GM21529 (cell line): ENCODE data around the gene PDE11A.
A peak's percentile ranks its signal among the peaks of the same experiment; 100 is the strongest.

Experiments used
- ATAC-seq: cut with Tn5 transposase; IDR thresholded peaks from one replicate; pipeline ENCODE4 v1.9.1; 2021; ENCODE audit not compliant: unreplicated experiment

The PDE11A gene

DNA sequence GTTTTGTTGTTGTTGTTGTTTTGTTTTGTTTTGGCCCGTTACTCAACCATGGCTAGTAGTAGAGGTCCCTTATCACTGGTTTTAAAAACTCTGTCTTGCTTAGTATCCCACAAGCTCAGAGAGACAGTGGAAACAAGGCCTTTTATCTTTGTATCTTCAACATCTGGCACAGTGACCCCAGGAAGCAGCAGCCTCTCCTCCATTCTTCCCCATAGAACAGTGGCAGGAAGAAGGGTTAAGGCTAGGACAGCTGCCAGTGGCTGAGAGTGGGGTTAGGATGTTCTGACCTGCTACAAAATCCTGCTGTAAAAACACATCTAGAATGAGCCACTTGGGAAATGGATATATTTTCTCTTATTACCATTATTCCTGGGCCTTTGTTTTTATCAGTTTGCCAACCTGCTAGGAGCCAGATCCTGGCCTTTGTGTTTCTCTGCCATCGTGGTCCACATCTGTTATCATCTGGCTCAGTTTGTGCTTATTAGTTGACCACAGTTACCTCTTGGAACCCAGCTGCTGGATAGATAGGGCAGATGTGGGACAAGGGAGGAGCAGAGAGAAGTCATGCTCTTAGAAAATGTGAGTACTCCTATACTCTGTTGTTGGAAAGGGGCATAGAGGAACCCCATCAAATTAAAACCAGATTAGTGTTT, 433.2 kb downstream of the PDE11A start:
- no peak for ATAC-seq

DNA sequence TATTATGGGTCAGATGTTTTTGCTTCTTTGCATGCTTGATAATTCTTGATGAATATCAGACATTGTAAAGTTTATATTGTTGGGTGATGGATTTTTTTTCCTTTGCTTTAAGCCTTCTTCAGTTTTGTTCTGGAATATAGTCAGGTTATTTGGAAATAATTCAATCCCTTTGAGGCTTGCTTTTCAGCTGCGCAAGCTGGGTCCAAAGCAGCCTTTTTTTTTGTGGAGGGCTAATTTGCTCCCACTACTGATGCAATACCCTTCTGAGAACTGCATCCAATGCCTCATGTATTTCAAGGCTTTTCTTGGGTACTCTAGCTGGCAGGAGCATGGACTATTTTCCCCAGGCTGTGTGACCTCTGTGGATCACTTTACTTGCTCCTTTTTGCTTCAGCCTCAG, 434.1 kb downstream of the PDE11A start:
- ATAC-seq, result no peak

DNA sequence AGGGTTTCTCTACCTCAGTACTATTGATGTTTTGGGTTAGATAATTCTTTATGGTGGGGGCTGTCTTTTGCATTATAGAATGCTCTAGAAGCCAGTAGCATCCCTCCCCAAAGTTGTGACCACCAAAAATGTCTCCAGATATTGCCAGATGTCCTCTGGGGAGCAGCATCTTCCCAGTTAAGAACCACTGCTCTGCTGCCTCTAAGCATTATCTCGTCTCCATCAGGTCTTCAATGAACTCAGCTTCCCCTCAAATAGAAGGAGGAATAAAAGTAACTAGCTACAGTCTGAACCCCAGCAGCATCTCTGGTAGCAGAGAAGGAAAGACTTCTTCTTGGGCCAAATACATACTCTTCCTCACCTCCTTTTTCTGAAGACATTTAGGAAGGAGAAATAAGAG, 435.9 kb downstream of the PDE11A start:
- ATAC-seq, result no peak

- no peak for ATAC-seq
These were observed 436.9 kb downstream of the PDE11A start for GRCh38 chr2:177635696-177636095.

GRCh38 chr2:177633910-177634294, 438.7 kb downstream of the PDE11A start:
- ATAC-seq, result no peak

DNA sequence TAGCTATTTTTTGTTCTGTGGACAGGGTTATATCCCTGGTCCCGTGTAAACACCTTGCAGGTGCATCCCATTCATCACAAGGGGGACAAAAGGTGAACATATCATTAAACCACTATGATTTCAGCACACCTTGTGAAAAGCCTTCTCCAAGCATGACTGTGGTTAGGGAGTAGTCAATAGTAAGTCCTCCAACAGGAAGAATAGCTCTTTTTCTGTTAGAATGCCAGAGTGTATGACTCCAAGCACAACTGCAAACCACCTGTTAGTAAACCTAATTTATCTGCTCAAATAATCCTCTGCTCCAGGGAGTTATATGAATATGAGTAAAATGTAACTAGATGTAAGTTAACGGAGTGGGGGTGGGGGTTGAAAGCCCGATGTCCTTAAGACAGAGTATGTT, 439.5 kb downstream of the PDE11A start:
- ATAC-seq, result no peak

- ATAC-seq, result no peak
These were observed 440.9 kb downstream of the PDE11A start for GRCh38 chr2:177631680-177632079.

GRCh38 chr2:177629357-177630024, 443.1 kb downstream of the PDE11A start:
- peak; percentile 82 for ATAC-seq

GRCh38 chr2:177628831-177629230, 443.7 kb downstream of the PDE11A start:
- no peak for ATAC-seq

- no peak for ATAC-seq
These were observed 446.6 kb downstream of the PDE11A start for GRCh38 chr2:177625744-177626650.

- no peak for ATAC-seq
These were observed 450.1 kb downstream of the PDE11A start for GRCh38 chr2:177622521-177622920.

GRCh38 chr2:177619986-177620385, 452.6 kb downstream of the PDE11A start:
- ATAC-seq, result no peak

DNA sequence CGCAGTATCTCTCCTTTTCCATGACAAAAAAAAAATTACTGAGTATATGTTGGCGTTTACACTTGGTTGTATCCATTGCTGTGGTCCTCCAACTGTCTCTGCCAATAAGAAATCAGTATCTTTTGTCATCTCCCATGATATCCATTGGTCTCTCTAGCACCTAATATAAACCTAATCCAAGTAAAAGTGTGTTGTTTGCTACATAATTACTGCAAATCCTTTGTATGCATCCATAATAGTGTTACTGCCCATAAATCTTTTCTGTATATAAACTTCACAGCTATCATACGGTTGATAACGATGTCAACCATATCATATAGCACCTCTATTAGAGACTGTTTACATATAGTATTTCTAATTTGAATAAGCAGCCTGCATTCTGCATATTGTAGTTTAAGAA, 453.1 kb downstream of the PDE11A start:
- ATAC-seq, result no peak

GRCh38 chr2:177618255-177619253, 454.0 kb downstream of the PDE11A start:
- peak; percentile 97 for ATAC-seq

GRCh38 chr2:177617849-177618248, 454.7 kb downstream of the PDE11A start:
- no peak for ATAC-seq

DNA sequence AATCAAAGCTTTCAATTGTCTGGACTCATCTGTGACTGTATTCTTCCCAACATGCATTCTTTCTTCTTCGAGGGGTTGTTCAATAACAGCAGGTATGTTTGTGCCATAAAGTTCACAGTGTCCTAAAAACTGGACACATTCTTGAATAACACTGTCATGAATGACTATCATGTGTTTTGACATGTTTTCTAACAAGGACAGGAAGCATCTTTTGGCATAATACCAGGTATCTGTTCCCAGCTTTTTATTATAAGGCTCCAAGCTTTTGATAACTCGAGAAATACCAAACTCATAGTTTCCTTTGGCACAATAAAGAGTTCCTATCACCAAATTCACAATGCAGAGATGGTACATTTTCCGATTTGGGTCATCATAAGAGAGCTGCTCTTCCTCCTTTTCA, 455.8 kb downstream of the PDE11A start:
- ATAC-seq, result no peak

DNA sequence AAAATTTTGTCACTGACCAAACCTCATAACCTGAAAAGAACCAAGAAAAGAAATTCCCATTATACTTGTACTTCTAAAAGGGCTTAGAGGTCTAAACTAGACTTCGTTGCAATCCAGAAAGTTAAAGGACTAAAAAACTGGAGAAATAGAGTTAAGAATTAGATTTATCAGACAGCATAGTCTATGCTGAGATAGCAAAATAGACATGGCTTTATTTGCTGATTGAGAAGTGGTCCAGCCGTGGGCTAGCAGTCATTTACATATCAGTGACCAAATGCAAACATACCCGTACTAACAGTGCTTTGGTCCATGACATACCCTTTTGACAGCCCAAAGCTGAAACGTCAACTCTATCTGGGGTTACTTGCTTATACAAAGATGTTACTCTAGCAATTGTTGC, 456.5 kb downstream of the PDE11A start:
- no peak for ATAC-seq

DNA sequence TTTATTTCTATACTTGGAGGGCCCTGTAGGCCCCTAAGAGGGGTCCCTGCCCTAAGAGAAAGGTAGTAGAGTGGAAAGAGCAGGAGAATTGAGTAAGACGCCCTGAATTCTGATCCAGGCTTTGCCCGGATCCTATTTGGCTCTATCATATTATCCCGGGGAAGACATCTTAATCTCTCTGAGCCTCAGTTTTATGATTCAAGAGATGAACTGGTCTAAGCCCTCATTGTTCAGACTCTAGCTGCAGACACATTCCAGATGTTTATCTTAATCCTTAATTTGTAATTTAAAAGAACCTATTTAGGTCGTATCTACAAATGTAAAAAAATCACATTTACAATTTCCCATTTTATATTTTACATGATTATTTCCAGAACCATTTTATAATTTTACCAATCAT, 459.9 kb downstream of the PDE11A start:
- ATAC-seq, result no peak

DNA sequence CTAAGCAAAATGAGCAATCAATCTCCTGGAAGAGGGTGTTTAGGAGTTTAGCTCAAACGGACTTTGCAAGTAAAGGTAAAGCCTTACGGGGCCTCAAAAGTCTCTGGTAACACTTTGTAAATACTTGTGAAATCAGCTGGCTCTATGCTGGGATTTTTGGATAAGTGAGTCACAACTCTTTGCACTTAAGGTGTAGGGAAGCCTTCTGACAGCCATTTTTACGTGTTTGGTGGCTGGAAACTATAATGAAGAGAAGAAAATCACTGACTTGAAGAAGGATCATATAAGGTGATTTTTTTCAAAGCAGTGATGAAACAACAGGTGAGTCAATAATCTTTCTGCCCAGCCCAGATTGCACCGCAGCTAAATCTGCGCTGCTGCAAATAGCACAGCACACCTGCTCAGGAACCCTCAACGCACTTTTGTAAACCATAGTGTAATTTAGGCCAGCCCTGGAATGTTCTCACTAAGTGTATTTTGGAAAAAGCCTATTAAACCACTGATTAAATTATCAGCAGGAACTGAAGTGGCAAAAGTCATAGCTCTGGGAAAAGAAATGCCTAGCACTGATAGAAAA, 461.2 kb downstream of the PDE11A start:
- no peak for ATAC-seq

- no peak for ATAC-seq
These were observed 461.8 kb downstream of the PDE11A start for GRCh38 chr2:177610813-177611212.
